Ovary (tissue), 3 donors: ENCODE measurements around the gene MAST2.

Experiments
- EP300 ChIP-seq: sonication (generic); formaldehyde crosslinking; IDR thresholded peaks from one replicate; pipeline ENCODE4 v1.6.1; 2017; ENCODE audit warnings: antibody characterized with exemption
- POLR2A ChIP-seq: fragments of 450-650 bp; IDR thresholded peaks from one replicate; pipeline ENCODE4 v1.6.1; 2017; ENCODE audit warnings: antibody characterized with exemption, mild to moderate bottlenecking, moderate library complexity
- TF ChIP-seq, protein P1 (sequence below), 3 donors: fragments of 450-650 bp in 2 of 3; fragments of 200-600 bp in 1 of 3; IDR thresholded peaks; one replicate each; pipeline versions ENCODE4 v1.5.1 to v1.8.0; 2016 to 2022; ENCODE audit warnings: antibody characterized with exemption in 3 of 3, mild to moderate bottlenecking in 1 of 3
- donor health status: DM: no; HTN: no; CAD: no.

DNA sequence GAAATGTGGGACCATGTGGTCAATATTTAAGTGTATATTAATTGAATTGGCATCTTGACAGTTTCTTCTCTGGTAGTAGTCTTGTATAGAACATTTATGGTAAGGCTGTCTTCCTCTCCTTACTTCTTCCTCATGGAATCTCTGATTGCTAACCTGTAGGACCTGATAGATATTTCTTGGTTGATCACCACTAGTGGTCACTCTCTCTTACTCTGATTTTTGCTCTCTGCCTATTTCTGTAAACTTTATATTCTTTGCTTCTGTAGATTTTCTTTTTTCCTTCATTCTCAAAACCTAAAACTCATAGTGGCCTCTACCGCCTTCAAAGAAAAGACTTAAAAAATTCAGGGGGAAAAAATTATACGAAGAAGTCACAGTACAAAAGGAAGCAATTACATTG, 21.2 kb downstream of the MAST2 start:
- TF ChIP-seq, protein P1, sequence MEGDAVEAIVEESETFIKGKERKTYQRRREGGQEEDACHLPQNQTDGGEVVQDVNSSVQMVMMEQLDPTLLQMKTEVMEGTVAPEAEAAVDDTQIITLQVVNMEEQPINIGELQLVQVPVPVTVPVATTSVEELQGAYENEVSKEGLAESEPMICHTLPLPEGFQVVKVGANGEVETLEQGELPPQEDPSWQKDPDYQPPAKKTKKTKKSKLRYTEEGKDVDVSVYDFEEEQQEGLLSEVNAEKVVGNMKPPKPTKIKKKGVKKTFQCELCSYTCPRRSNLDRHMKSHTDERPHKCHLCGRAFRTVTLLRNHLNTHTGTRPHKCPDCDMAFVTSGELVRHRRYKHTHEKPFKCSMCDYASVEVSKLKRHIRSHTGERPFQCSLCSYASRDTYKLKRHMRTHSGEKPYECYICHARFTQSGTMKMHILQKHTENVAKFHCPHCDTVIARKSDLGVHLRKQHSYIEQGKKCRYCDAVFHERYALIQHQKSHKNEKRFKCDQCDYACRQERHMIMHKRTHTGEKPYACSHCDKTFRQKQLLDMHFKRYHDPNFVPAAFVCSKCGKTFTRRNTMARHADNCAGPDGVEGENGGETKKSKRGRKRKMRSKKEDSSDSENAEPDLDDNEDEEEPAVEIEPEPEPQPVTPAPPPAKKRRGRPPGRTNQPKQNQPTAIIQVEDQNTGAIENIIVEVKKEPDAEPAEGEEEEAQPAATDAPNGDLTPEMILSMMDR (IDR thresholded peaks at IDR 0.05): no peak
- no peak for TF ChIP-seq POLR2A
- TF ChIP-seq EP300: no peak
